ENCODE data around the gene PGBD1. TPM values are rescaled to one million over a fixed set of nuclear protein-coding genes. Genes with fewer than 3 reads are reported as not detected.

PGBD1 gene
- total and polyA plus RNA-seq, 2 of the 8 experiments (the other 6 are each of a cell fraction or from before 2014, with no cell fraction given): 2.5 to 9.2 TPM

- TF ChIP-seq USF2 (IDR thresholded peaks at IDR 0.05; ENCODE audit: low read length): no peak
- no peak for TF ChIP-seq RFX5 (IDR thresholded peaks at IDR 0.05; ENCODE audit: borderline replicate concordance, low read depth, low read length)
Measured at GRCh38 chr6:28312939-28313338, 31.6 kb downstream of the PGBD1 start (continued).

Measured in H1 (cell line).